NCI-H510A (cell line): ENCODE results near the gene MAST3.

Experiments
- DNase-seq: peaks from one replicate; lab custom pipeline; 2025; lab: John Stamatoyannopoulos, UW

MAST3 gene

GRCh38 chr19:18097217-18097992 is at the start of gene MAST3:
Gene MAST3, plus strand, starts transcription at chr19:18097778. Its CDS starts 15 bp downstream, at chr19:18097793.
- no peak for DNase-seq

- DNase-seq = no peak
These were observed 48.2 kb upstream of the MAST3 start for GRCh38 chr19:18049385-18049784.

GRCh38 chr19:18051887-18052286 is 45.7 kb upstream of the MAST3 start:
- no peak for DNase-seq

GRCh38 chr19:18053576-18054219 is 43.9 kb upstream of the MAST3 start:
- no peak for DNase-seq

- no peak for DNase-seq
These were observed 41.6 kb upstream of the MAST3 start for GRCh38 chr19:18055967-18056366.

- no peak for DNase-seq
These were observed 40.0 kb upstream of the MAST3 start for GRCh38 chr19:18057557-18057956.

- peak; percentile 55 for DNase-seq
These were observed 39.2 kb upstream of the MAST3 start for GRCh38 chr19:18058208-18059009.

GRCh38 chr19:18059297-18059696 is 38.3 kb upstream of the MAST3 start:
- DNase-seq = no peak

GRCh38 chr19:18059902-18060301 is 37.7 kb upstream of the MAST3 start:
- DNase-seq = no peak

- no peak for DNase-seq
These were observed 37.1 kb upstream of the MAST3 start for GRCh38 chr19:18060472-18060871.

- DNase-seq = peak; percentile 33
These were observed 35.5 kb upstream of the MAST3 start for GRCh38 chr19:18062028-18062427.

GRCh38 chr19:18063463-18063862 is 34.1 kb upstream of the MAST3 start:
- DNase-seq = no peak

- no peak for DNase-seq
These were observed 32.4 kb upstream of the MAST3 start for GRCh38 chr19:18065173-18065495.

- DNase-seq = no peak
These were observed 29.2 kb upstream of the MAST3 start for GRCh38 chr19:18068395-18068794.

GRCh38 chr19:18069383-18069782 is 28.2 kb upstream of the MAST3 start:
- DNase-seq = no peak

- DNase-seq = no peak
These were observed 27.4 kb upstream of the MAST3 start for GRCh38 chr19:18070181-18070580.

GRCh38 chr19:18072335-18072734 is 25.2 kb upstream of the MAST3 start:
- DNase-seq = no peak

GRCh38 chr19:18073197-18073596 is 24.4 kb upstream of the MAST3 start:
- DNase-seq = no peak

- peak; percentile 34 for DNase-seq
These were observed 23.4 kb upstream of the MAST3 start for GRCh38 chr19:18074192-18074591.

GRCh38 chr19:18083929-18084684 is 13.5 kb upstream of the MAST3 start:
- no peak for DNase-seq

GRCh38 chr19:18085702-18086457 is 11.7 kb upstream of the MAST3 start:
- DNase-seq = no peak
